Activated CD8-positive, alpha-beta T cell treated with anti-CD3 and anti-CD28 coated beads for 36 hours (primary cell): ENCODE results near the gene BEST2. TPM values are rescaled to one million over a fixed set of nuclear protein-coding genes. Genes with fewer than 3 reads are reported as not detected.

ENCODE experiments used
- ATAC-seq: fragments of 200-7000 bp; cut with Tn5 transposase; one replicate; pipeline ENCODE4 v1.10.0; 2021; ENCODE audit warnings: mild to moderate bottlenecking, moderate library complexity
- CTCF ChIA-PET: fragments of 350-600 bp; sonication (Branson Sonifier 250); formaldehyde crosslinking; loops from one replicate; lab custom pipeline; 2021; ENCODE audit warnings: antibody characterized with exemption; lab: Charles Lee
- POLR2A ChIA-PET: fragments of 350-600 bp; sonication (Branson Sonifier 250); formaldehyde crosslinking; loops from one replicate; lab custom pipeline; 2021; ENCODE audit warnings: antibody characterized with exemption; lab: Charles Lee
- DNase-seq: peaks from one replicate; pipeline ENCODE4 v3.0.0-alpha.2; 2020
- H3K27ac Mint-ChIP-seq: one replicate; pipeline ENCODE4 v1.8.0; 2021; ENCODE audit warnings: mild to moderate bottlenecking, mixed read lengths
- H3K27me3 Mint-ChIP-seq: one replicate; pipeline ENCODE4 v1.8.0; 2021; ENCODE audit warnings: mixed read lengths
- H3K36me3 Mint-ChIP-seq: one replicate; pipeline ENCODE4 v1.8.0; 2021; ENCODE audit warnings: low read depth, mixed read lengths
- H3K4me1 Mint-ChIP-seq: one replicate; pipeline ENCODE4 v1.8.0; 2021; ENCODE audit warnings: low read depth, mixed read lengths
- H3K4me3 Mint-ChIP-seq: one replicate; pipeline ENCODE4 v1.8.0; 2021; ENCODE audit warnings: mild to moderate bottlenecking, moderate library complexity, mixed read lengths
- H3K9me3 Mint-ChIP-seq: one replicate; pipeline ENCODE4 v1.8.0; 2021; ENCODE audit warnings: mixed read lengths
- intact Hi-C: fragments of 100-400 bp; cut with micrococcal nuclease; formaldehyde crosslinking; loops from one replicate; pipeline ENCODE4 v1.10.0; 2022
- total RNA-seq, 2 experiments: library from RNA; stranded (reverse); gene quantifications; one replicate each; pipeline ENCODE4 v1.2.3, GENCODE V29; 2021
- TF ChIP-seq, protein P1 (sequence below): fragments of 200-600 bp; IDR thresholded peaks from one replicate; pipeline ENCODE4 v1.8.0; 2022; ENCODE audit warnings: antibody characterized with exemption, mild to moderate bottlenecking

The BEST2 gene
- total RNA-seq, 2 experiments from 2014 or later, result not detected

DNA sequence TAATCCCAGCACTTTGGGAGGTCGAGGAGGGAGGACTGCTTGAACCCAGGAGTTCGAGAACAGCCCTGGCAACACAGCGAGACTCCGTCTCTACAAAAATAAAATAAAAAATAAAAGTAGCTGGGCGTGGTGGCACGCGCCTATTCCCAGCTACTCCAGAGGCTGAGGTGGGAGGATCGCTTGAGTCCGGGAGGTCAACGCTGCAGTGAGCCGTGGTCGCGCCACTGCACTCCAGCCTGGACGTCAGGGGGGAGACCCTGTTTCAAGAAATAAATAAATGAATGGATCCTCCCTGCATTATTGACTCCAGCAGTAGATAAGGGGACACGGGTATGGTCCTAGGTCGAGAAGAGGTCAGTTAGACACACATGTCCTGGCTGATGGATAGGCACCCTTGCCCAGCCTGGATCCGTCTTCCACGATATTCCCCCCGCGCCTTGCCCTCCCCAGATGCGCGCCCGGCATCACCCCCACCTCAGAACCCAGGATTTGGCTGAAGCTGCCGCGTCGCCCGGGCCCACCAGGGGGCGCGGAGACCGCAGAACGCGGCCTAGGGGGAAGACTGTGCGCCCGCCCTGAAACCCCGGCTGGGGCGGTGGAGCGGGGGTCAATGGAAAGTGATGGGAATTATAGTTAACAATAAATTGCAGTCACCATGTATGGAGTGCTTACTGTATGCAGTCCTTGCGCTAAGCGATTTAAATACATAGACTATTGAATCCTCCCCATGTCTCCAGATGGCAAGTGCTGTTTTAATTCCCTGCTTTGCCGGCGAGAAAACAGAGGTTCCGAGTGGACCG lies 25.8 kb downstream of the BEST2 start:
- CTCF ChIA-PET, result interaction anchor here (0.6 to 9.2 kb wide), 18 partner anchors 9 to 390 kb away, joined by 3 to 326 read pairs (median 6); partner anchors contain the start of genes DHPS, JUNB, PRDX2 and RNASEH2A
- H3K4me1 Mint-ChIP-seq, result peaks cover 45% of the 10 kb centered on the region
- no peaks in the 10 kb centered on the region for H3K9me3 Mint-ChIP-seq
- peak overlapping the region; percentile 92 for H3K27ac Mint-ChIP-seq
- TF ChIP-seq, protein P1, sequence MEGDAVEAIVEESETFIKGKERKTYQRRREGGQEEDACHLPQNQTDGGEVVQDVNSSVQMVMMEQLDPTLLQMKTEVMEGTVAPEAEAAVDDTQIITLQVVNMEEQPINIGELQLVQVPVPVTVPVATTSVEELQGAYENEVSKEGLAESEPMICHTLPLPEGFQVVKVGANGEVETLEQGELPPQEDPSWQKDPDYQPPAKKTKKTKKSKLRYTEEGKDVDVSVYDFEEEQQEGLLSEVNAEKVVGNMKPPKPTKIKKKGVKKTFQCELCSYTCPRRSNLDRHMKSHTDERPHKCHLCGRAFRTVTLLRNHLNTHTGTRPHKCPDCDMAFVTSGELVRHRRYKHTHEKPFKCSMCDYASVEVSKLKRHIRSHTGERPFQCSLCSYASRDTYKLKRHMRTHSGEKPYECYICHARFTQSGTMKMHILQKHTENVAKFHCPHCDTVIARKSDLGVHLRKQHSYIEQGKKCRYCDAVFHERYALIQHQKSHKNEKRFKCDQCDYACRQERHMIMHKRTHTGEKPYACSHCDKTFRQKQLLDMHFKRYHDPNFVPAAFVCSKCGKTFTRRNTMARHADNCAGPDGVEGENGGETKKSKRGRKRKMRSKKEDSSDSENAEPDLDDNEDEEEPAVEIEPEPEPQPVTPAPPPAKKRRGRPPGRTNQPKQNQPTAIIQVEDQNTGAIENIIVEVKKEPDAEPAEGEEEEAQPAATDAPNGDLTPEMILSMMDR, result peak; percentile 99
- H3K36me3 Mint-ChIP-seq, result no peaks in the 10 kb centered on the region
- H3K27me3 Mint-ChIP-seq, result no peaks in the 10 kb centered on the region
- DNase-seq (peak; percentile 85), ATAC-seq (peak; percentile 32)
- intact Hi-C loops, result loop anchor here (2.0 kb wide), 1 partner anchor 17 kb away; no protein-coding TSS in a partner anchor
- peak overlapping the region; percentile 85 for H3K4me3 Mint-ChIP-seq
- POLR2A ChIA-PET, result interaction anchor here (0.9 to 3.5 kb wide), 9 partner anchors 8 to 34 kb away, joined by 3 to 58 read pairs (median 7); partner anchors contain the start of genes JUNB, PRDX2 and THSD8

DNA sequence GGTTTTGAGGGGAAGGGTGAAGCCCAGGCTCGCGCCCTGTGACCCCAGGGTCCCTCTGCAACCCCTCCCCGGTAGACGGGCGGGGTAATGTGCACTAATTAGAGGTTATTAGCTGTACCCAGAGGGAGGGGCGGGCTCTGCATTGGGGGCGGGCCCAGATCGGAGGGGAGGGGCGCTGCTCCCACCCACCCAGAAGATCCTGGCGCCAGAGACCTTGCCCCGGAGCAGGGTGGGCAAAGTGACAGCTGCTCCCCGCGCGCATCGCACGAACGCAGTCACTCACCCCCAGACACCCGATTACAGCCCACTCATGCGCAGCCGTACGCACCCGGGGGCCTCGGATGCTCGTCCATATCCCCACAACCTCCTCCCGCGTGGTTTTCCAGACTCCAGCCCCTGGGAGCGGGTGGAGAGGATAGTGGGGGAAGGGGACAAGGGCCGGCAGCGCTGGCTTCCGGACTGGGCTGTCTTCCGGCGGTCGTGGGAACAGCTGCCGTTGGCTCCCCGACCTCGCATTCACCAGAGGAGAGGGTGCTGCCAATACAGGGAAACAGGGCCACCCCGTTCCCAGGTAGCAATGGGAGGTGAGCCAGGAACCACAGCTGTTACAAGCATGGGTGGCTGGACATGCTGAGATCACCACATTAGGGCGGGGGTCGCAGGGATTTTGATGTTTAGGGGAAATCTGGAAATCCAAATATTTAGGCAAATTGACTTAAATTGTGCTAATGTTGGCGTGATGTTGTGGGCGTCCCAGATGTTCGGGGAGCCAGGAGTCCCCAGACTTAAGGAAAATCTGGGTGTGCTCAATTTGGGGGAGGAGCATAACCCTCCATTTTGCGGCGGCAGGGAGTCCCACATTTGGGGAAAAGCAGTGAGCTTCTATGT lies 26.7 kb downstream of the BEST2 start:
- intact Hi-C loops, result loop anchor here (2.0 kb wide), 1 partner anchor 17 kb away; no protein-coding TSS in a partner anchor
- ChIA-PET CTCF (interaction anchor here (1.0 to 9.2 kb wide), 17 partner anchors 8 to 389 kb away, joined by 3 to 326 read pairs (median 6); partner anchors contain the start of genes DHPS, JUNB, PRDX2 and RNASEH2A), POLR2A (interaction anchor here (0.8 to 3.5 kb wide), 10 partner anchors 11 to 160 kb away, joined by 3 to 58 read pairs (median 7); partner anchors contain the start of genes CALR, JUNB, PRDX2 and THSD8)
- peak overlapping the region; percentile 85 for H3K4me3 Mint-ChIP-seq
- TF ChIP-seq, protein P1, result no peak
- H3K9me3 Mint-ChIP-seq, result no peaks in the 10 kb centered on the region
- no peaks in the 10 kb centered on the region for H3K27me3 Mint-ChIP-seq
- no peaks in the 10 kb centered on the region for H3K36me3 Mint-ChIP-seq
- peak overlapping the region; percentile 92 for H3K27ac Mint-ChIP-seq
- H3K4me1 Mint-ChIP-seq, result peaks cover 45% of the 10 kb centered on the region
- DNase-seq (peak; percentile 64), ATAC-seq (peak; percentile 1)

GRCh38 chr19:12778905-12779161 lies 27.2 kb downstream of the BEST2 start:
- TF ChIP-seq, protein P1, result no peak
- Mint-ChIP-seq H3K4me1 (peaks cover 39% of the 10 kb centered on the region), H3K36me3 (no peaks in the 10 kb centered on the region), H3K27me3 (no peaks in the 10 kb centered on the region), H3K27ac (peak overlapping the region; percentile 92), H3K9me3 (no peaks in the 10 kb centered on the region), H3K4me3 (peak overlapping the region; percentile 85)
- ChIA-PET POLR2A (interaction anchor here (0.8 to 3.5 kb wide), 9 partner anchors 10 to 159 kb away, joined by 3 to 58 read pairs (median 7); partner anchors contain the start of genes CALR, JUNB, PRDX2 and THSD8), CTCF (interaction anchor here (1.0 to 9.2 kb wide), 8 partner anchors 9 to 68 kb away, joined by 3 to 326 read pairs (median 13); partner anchors contain the start of genes JUNB, PRDX2 and THSD8)
- intact Hi-C loops, result loop anchor here (2.0 kb wide), 1 partner anchor 16 kb away; no protein-coding TSS in a partner anchor
- ATAC-seq (no peak), DNase-seq (no peak)

DNA sequence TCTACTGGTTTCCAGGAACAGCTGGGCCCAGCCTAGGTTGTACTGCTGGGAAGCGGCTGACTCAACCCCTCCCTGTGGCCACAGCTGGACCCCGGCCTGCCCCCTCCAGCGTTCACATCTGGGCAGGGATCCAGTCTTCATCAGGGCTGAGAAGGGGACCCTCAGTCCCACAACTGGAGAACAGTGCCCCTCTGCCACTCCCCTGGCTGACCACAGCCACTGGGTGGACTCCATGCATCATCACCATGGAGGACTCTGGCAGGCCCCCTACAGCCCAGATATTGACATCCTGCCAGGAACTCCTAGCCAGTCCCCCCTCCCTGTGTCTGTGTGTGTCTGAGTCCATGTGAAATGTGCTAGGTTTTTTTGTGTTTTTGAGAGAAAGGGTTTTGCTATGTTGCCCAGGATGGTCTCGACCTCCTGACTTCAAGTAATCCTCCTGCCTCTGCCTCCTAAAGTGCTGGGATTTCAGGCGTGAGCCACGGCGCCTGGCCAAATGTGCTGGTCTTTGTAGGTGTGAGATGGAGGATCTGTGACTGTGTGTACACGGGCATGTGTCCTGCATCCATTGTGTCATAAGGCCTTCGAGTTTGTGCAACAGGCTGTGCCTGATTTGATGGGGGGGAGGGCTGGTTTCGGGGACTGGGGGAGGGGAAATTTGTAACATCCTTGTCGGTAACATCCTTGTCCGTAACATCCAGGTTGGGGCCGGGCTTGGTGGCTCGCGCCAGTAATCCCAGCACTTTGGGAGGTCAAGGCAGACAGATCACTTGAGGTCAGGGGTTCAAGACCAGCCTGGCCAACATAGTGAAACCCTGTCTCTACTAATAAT lies 27.8 kb downstream of the BEST2 start:
- DNase-seq, result peak; percentile 54
- Mint-ChIP-seq H3K4me1 (peaks cover 38% of the 10 kb centered on the region), H3K9me3 (no peaks in the 10 kb centered on the region), H3K27me3 (no peaks in the 10 kb centered on the region), H3K4me3 (peak overlapping the region; percentile 85), H3K27ac (peak overlapping the region; percentile 87), H3K36me3 (no peaks in the 10 kb centered on the region)
- intact Hi-C loops, result loop anchor here (2.0 kb wide), 1 partner anchor 15 kb away; no protein-coding TSS in a partner anchor
- ChIA-PET POLR2A (interaction anchor here (0.8 to 3.5 kb wide), 5 partner anchors 9 to 20 kb away, joined by 3 to 58 read pairs (median 7); partner anchors contain the start of gene JUNB), CTCF (interaction anchor here (1.4 to 9.2 kb wide), 6 partner anchors 9 to 67 kb away, joined by 6 to 326 read pairs (median 18); partner anchors contain the start of genes JUNB, PRDX2 and THSD8)
- TF ChIP-seq, protein P1, result no peak
- no peak for ATAC-seq
